Keratinocyte (primary cell): Measurements from ENCODE around the gene CEP85L.

Source experiments
- EZH2 ChIP-seq: IDR thresholded peaks from one replicate; pipeline ENCODE4 v1.6.1; 2012; ENCODE audit warnings: inconsistent platforms, mild to moderate bottlenecking, low read length, moderate library complexity
- TF ChIP-seq, protein P1 (sequence below), 3 experiments: IDR thresholded peaks in 1 of 3; conservative IDR thresholded peaks in 1 of 3; optimal IDR thresholded peaks in 1 of 3; 2 replicates in 2 of 3; 3 replicates in 1 of 3; pipeline versions ENCODE3 to v1.5.1; 2011; ENCODE audit warnings: low read length in 3 of 3, mild to moderate bottlenecking in 3 of 3, moderate library complexity in 2 of 3, control low read depth in 1 of 3, inconsistent platforms in 1 of 3; ENCODE audit not compliant: insufficient read depth in 2 of 3; ENCODE audit errors: extremely low read depth in 1 of 3

DNA sequence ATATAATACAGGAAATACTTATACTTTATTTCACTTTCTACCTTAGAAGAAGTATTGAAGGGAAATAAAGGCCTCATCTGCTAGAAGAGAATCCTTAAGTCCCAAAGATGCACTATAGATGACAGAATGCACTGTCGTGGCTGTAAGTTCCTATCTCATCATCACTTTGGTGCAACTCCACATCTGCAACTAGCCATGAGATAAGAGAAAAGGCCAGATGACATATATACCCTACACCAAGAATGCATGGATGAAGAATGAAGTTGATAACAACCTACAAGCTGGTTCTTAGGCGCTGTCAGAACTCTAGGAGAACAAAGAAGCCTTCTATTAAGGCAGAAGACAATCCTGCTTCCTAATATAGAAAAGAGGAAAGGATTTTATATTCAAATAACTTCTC is 114.9 kb downstream of the CEP85L start:
- no peak for TF ChIP-seq EZH2
- TF ChIP-seq, protein P1, sequence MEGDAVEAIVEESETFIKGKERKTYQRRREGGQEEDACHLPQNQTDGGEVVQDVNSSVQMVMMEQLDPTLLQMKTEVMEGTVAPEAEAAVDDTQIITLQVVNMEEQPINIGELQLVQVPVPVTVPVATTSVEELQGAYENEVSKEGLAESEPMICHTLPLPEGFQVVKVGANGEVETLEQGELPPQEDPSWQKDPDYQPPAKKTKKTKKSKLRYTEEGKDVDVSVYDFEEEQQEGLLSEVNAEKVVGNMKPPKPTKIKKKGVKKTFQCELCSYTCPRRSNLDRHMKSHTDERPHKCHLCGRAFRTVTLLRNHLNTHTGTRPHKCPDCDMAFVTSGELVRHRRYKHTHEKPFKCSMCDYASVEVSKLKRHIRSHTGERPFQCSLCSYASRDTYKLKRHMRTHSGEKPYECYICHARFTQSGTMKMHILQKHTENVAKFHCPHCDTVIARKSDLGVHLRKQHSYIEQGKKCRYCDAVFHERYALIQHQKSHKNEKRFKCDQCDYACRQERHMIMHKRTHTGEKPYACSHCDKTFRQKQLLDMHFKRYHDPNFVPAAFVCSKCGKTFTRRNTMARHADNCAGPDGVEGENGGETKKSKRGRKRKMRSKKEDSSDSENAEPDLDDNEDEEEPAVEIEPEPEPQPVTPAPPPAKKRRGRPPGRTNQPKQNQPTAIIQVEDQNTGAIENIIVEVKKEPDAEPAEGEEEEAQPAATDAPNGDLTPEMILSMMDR (optimal IDR thresholded peaks at IDR 0.05 in 1 of 3, IDR thresholded peaks at IDR 0.05 in 1 of 3, conservative IDR thresholded peaks at IDR 0.05 in 1 of 3; ENCODE audit: extremely low read depth in 1 of 3, insufficient read depth in 2 of 3, low read length in 3 of 3): no peak
